IMR-90 (cell line): Measurements from ENCODE around the gene XPO6. TPM values are rescaled to one million over a fixed set of nuclear protein-coding genes. Genes with fewer than 3 reads are reported as not detected.
A peak's percentile ranks its signal among the peaks of the same experiment; 100 is the strongest.

ENCODE experiments used
- ATAC-seq: fragments of 200-7000 bp; cut with Tn5 transposase; 2 replicates; pipeline ENCODE4 v1.9.1; 2020; ENCODE audit warnings: low read depth, mild to moderate bottlenecking, moderate library complexity
- BruUV-seq: library from RNA; stranded (reverse); fragments of 400-500 nt; replicated peaks from 2 replicates; lab custom pipeline; 2021; lab: Mats Ljungman, UMichigan
- CTCF ChIA-PET: fragments of 300-600 bp; formaldehyde crosslinking; extraction: SDS; loops from one replicate; lab custom pipeline; 2021; ENCODE audit warnings: antibody characterized with exemption; lab: Yijun Ruan, JAX
- POLR2A ChIA-PET: fragments of 300-600 bp; sonication (Branson Sonifier 250); formaldehyde crosslinking; loops from one replicate; lab custom pipeline; 2022; ENCODE audit warnings: antibody characterized with exemption; ENCODE audit not compliant: unreplicated experiment; lab: Charles Lee
- DNase-seq: peaks from one replicate; pipeline ENCODE4 v3.0.0; 2013
- H2AFZ ChIP-seq: replicated peaks from 2 replicates; pipeline ENCODE3; 2013; ENCODE audit warnings: low read length, mild to moderate bottlenecking; ENCODE audit not compliant: poor library complexity
- H2AK5ac ChIP-seq: 2 replicates; pipeline ENCODE4 v1.6.1; 2013; ENCODE audit warnings: low read depth, low read length, inconsistent platforms
- H2AK9ac ChIP-seq: replicated peaks from 2 replicates; pipeline ENCODE3; 2013; ENCODE audit warnings: mild to moderate bottlenecking, low read depth, low read length, moderate library complexity; ENCODE audit not compliant: poor library complexity
- H2BK120ac ChIP-seq: 2 replicates; pipeline ENCODE4 v1.6.1; 2013; ENCODE audit warnings: low read depth, low read length, inconsistent platforms
- H2BK15ac ChIP-seq: 3 replicates; pipeline ENCODE4 v1.6.1; 2013; ENCODE audit warnings: low read depth, low read length, inconsistent platforms
- H2BK20ac ChIP-seq: 2 replicates; pipeline ENCODE4 v1.6.1; 2013; ENCODE audit warnings: low read depth, mild to moderate bottlenecking, inconsistent platforms, low read length, moderate library complexity
- H2BK5ac ChIP-seq: 2 replicates; pipeline ENCODE4 v1.6.1; 2013; ENCODE audit warnings: mild to moderate bottlenecking, low read depth, low read length, inconsistent platforms; ENCODE audit not compliant: poor library complexity, severe bottlenecking
- H3K14ac ChIP-seq: replicated peaks from 2 replicates; pipeline ENCODE4 v1.6.1; 2013; ENCODE audit warnings: low read depth, low read length, inconsistent platforms
- H3K18ac ChIP-seq: 2 replicates; pipeline ENCODE4 v1.6.1; 2013; ENCODE audit warnings: low read depth, low read length, control low read depth
- H3K23ac ChIP-seq: 2 replicates; pipeline ENCODE4 v1.6.1; 2013; ENCODE audit warnings: low read depth, low read length, inconsistent platforms
- H3K27ac ChIP-seq: 2 replicates; pipeline ENCODE4 v1.5.1; 2013; ENCODE audit warnings: mild to moderate bottlenecking, control low read depth, low read length; ENCODE audit not compliant: insufficient read depth
- H3K27me3 ChIP-seq: 2 replicates; pipeline ENCODE4 v1.6.1; 2013; ENCODE audit warnings: low read length; ENCODE audit not compliant: control insufficient read depth, insufficient read depth
- H3K36me3 ChIP-seq: 2 replicates; pipeline ENCODE4 v1.6.1; 2013; ENCODE audit warnings: low read length, mixed read lengths; ENCODE audit not compliant: control insufficient read depth, insufficient read depth
- H3K4ac ChIP-seq: 2 replicates; pipeline ENCODE4 v1.6.1; 2013; ENCODE audit warnings: low read depth, low read length, inconsistent platforms
- H3K4me1 ChIP-seq: 2 replicates; pipeline ENCODE4 v1.6.1; 2013; ENCODE audit warnings: low read length, mixed read lengths; ENCODE audit not compliant: control insufficient read depth, insufficient read depth
- H3K4me2 ChIP-seq: 2 replicates; pipeline ENCODE4 v1.6.1; 2013; ENCODE audit warnings: low read depth, mild to moderate bottlenecking, control low read depth, low read length, moderate library complexity
- H3K4me3 ChIP-seq: 2 replicates; pipeline ENCODE4 v1.5.1; 2013; ENCODE audit warnings: low read depth, mild to moderate bottlenecking, control low read depth, low read length, moderate library complexity; ENCODE audit not compliant: insufficient read depth
- H3K56ac ChIP-seq: 2 replicates; pipeline ENCODE4 v1.6.1; 2013; ENCODE audit warnings: low read length, inconsistent platforms; ENCODE audit not compliant: insufficient read depth; ENCODE audit errors: extremely low read depth
- H3K79me1 ChIP-seq, 2 experiments: 2 replicates each; pipeline ENCODE4 v1.6.1; 2013; ENCODE audit warnings: low read length in 2 of 2, inconsistent platforms in 1 of 2, low read depth in 1 of 2
- H3K9ac ChIP-seq: 2 replicates; pipeline ENCODE4 v1.6.1; 2013; ENCODE audit warnings: low read depth, low read length, control low read depth
- H3K9me1 ChIP-seq: 2 replicates; pipeline ENCODE4 v1.6.1; 2013; ENCODE audit warnings: low read length, inconsistent platforms; ENCODE audit not compliant: insufficient read depth
- H3K9me3 ChIP-seq: 2 replicates; pipeline ENCODE4 v1.6.1; 2013; ENCODE audit warnings: low read length; ENCODE audit not compliant: control insufficient read depth, insufficient read depth
- H4K20me1 ChIP-seq: 2 replicates; pipeline ENCODE4 v1.6.1; 2013; ENCODE audit warnings: low read length, inconsistent platforms; ENCODE audit not compliant: insufficient read depth
- H4K5ac ChIP-seq: 2 replicates; pipeline ENCODE4 v1.6.1; 2013; ENCODE audit warnings: mild to moderate bottlenecking, low read depth, low read length, control low read depth
- H4K8ac ChIP-seq, 2 experiments: 2 replicates each; pipeline ENCODE4 v1.6.1; 2013; ENCODE audit warnings: low read depth in 2 of 2, low read length in 2 of 2, control low read depth in 1 of 2, inconsistent platforms in 1 of 2
- H4K91ac ChIP-seq: 2 replicates; pipeline ENCODE4 v1.6.1; 2013; ENCODE audit warnings: low read depth, low read length, inconsistent platforms; ENCODE audit not compliant: insufficient read depth
- BHLHE40 ChIP-seq: fragments of 150-350 bp; IDR thresholded peaks from 2 replicates; pipeline ENCODE4 v1.6.1; 2016; ENCODE audit warnings: mild to moderate bottlenecking, low read depth, low read length
- CEBPB ChIP-seq: IDR thresholded peaks from 2 replicates; pipeline ENCODE4 v1.6.1; 2012; ENCODE audit warnings: low read depth, low read length, improper control_type of control experiment
- FOS ChIP-seq: fragments of 150-350 bp; IDR thresholded peaks from 2 replicates; pipeline ENCODE4 v1.6.1; 2016; ENCODE audit warnings: low read depth, low read length
- MAFK ChIP-seq: IDR thresholded peaks from 2 replicates; pipeline ENCODE4 v1.6.1; 2012; ENCODE audit warnings: low read depth, low read length, improper control_type of control experiment
- MAZ ChIP-seq: IDR thresholded peaks from 2 replicates; pipeline ENCODE4 v1.6.1; 2012; ENCODE audit warnings: low read depth, mild to moderate bottlenecking, low read length, improper control_type of control experiment, moderate library complexity, borderline replicate concordance
- MXI1 ChIP-seq: IDR thresholded peaks from 2 replicates; pipeline ENCODE4 v1.6.1; 2012; ENCODE audit warnings: low read depth, mild to moderate bottlenecking, low read length, moderate library complexity, borderline replicate concordance
- NFE2L2 ChIP-seq: fragments of 150-350 bp; IDR thresholded peaks from 2 replicates; pipeline ENCODE4 v1.6.1; 2016; ENCODE audit warnings: low read depth, mild to moderate bottlenecking, low read length
- POLR2A ChIP-seq: IDR thresholded peaks from 2 replicates; pipeline ENCODE4 v1.6.1; 2012; ENCODE audit warnings: mild to moderate bottlenecking, low read depth, low read length
- RAD21 ChIP-seq: IDR thresholded peaks from 2 replicates; pipeline ENCODE4 v1.6.1; 2012; ENCODE audit warnings: low read length, improper control_type of control experiment
- RCOR1 ChIP-seq: IDR thresholded peaks from 2 replicates; pipeline ENCODE4 v1.6.1; 2012; ENCODE audit warnings: mild to moderate bottlenecking, low read length, improper control_type of control experiment; ENCODE audit not compliant: insufficient replicate concordance
- RFX5 ChIP-seq: IDR thresholded peaks from 2 replicates; pipeline ENCODE4 v1.8.0; 2012; ENCODE audit warnings: low read depth, mild to moderate bottlenecking, low read length, moderate library complexity
- SMC3 ChIP-seq: fragments of 150-350 bp; IDR thresholded peaks from 2 replicates; pipeline ENCODE4 v1.6.1; 2016; ENCODE audit warnings: low read depth, mild to moderate bottlenecking, antibody characterized with exemption, low read length, moderate library complexity
- USF2 ChIP-seq: fragments of 150-350 bp; IDR thresholded peaks from 2 replicates; pipeline ENCODE4 v1.6.1; 2017; ENCODE audit warnings: mild to moderate bottlenecking, antibody characterized with exemption, low read length, low read depth
- WGBS, 2 experiments: methylation state at CpG; one replicate each; pipeline versions ENCODE4 v1.1.5 to v1.1.7; 2013; ENCODE audit warnings: missing lambda C conversion rate in 2 of 2; ENCODE audit not compliant: insufficient read length in 1 of 2; ENCODE audit errors: extremely low coverage in 2 of 2; 5-methylcytosine and 5-hydroxymethylcytosine counted together
- dilution Hi-C: fragments of 300-500 bp; cut with HindIII; formaldehyde crosslinking; loops from one replicate; pipeline ENCODE4 v1.14.3; 2018; ENCODE audit warnings: low sequenced_read_pairs; ENCODE audit not compliant: unreplicated experiment
- in situ Hi-C: fragments of 300-500 bp; cut with MboI; formaldehyde crosslinking; loops from 3 replicates; pipeline ENCODE4 v1.14.3; 2019; ENCODE audit warnings: low sequenced_read_pairs, inconsistent platforms, mixed read lengths
- intact Hi-C: fragments of 100-400 bp; cut with micrococcal nuclease; formaldehyde crosslinking; loops from 2 replicates; pipeline ENCODE4 v1.10.0; 2022
- polyA plus RNA-seq, 3 experiments: library from polyadenylated mRNA; depleted of rRNA; stranded (reverse); fragments of >200 nt; gene quantifications; 2 replicates each; pipeline ENCODE4 v1.2.3, GENCODE V29; 2012; ENCODE audit warnings: low replicate concordance in 1 of 3
- total RNA-seq: library from RNA; depleted of rRNA; stranded (reverse); fragments of >200 nt; gene quantifications from 2 replicates; pipeline ENCODE4 v1.2.3, GENCODE V29; 2012
- TF ChIP-seq, protein P1 (sequence below): conservative IDR thresholded peaks from 2 replicates; pipeline ENCODE4 v1.5.1; 2012; ENCODE audit warnings: mild to moderate bottlenecking, low read depth, low read length, improper control_type of control experiment
- TF ChIP-seq, protein P2 (sequence below): fragments of 150-350 bp; IDR thresholded peaks from 2 replicates; pipeline ENCODE4 v1.6.1; 2016; ENCODE audit warnings: low read depth, mild to moderate bottlenecking, low read length, moderate library complexity, borderline replicate concordance

Gene XPO6
- total and polyA plus RNA-seq, 2 of the 4 experiments (the other 2 are of a cell fraction): 108 to 184 TPM

GRCh38 chr16:28183930-28184329, 27.8 kb downstream of the XPO6 start:
- H4K8ac ChIP-seq: peak overlapping the region in 1 of 2 experiments; percentile 31; a peak in 1 of 4 replicates
- TF ChIP-seq NFE2L2 (no peak), POLR2A (no peak), RFX5 (no peak), MAFK (no peak), FOS (no peak), SMC3 (no peak), USF2 (no peak), RAD21 (no peak), MAZ (no peak), RCOR1 (no peak), CEBPB (no peak), MXI1 (no peak), BHLHE40 (no peak)
- TF ChIP-seq, protein P1, sequence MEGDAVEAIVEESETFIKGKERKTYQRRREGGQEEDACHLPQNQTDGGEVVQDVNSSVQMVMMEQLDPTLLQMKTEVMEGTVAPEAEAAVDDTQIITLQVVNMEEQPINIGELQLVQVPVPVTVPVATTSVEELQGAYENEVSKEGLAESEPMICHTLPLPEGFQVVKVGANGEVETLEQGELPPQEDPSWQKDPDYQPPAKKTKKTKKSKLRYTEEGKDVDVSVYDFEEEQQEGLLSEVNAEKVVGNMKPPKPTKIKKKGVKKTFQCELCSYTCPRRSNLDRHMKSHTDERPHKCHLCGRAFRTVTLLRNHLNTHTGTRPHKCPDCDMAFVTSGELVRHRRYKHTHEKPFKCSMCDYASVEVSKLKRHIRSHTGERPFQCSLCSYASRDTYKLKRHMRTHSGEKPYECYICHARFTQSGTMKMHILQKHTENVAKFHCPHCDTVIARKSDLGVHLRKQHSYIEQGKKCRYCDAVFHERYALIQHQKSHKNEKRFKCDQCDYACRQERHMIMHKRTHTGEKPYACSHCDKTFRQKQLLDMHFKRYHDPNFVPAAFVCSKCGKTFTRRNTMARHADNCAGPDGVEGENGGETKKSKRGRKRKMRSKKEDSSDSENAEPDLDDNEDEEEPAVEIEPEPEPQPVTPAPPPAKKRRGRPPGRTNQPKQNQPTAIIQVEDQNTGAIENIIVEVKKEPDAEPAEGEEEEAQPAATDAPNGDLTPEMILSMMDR: no peak
- TF ChIP-seq, protein P2, sequence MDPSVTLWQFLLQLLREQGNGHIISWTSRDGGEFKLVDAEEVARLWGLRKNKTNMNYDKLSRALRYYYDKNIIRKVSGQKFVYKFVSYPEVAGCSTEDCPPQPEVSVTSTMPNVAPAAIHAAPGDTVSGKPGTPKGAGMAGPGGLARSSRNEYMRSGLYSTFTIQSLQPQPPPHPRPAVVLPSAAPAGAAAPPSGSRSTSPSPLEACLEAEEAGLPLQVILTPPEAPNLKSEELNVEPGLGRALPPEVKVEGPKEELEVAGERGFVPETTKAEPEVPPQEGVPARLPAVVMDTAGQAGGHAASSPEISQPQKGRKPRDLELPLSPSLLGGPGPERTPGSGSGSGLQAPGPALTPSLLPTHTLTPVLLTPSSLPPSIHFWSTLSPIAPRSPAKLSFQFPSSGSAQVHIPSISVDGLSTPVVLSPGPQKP: no peak
- H2AFZ ChIP-seq: no peak overlapping the region
- peak overlapping the region; percentile 48; the same call in 1 of the 2 replicates for H4K91ac ChIP-seq
- H2BK20ac ChIP-seq: no peak overlapping the region
- intact Hi-C loops: no loop called here
- H3K4me1 ChIP-seq: peaks cover 46% of the 10 kb centered on the region
- ChIA-PET CTCF (no interaction called here), POLR2A (interaction anchor here (0.6 kb wide), 3 partner anchors 10 to 728 kb away, joined by 4 to 10 read pairs (median 4); no protein-coding TSS in a partner anchor)
- H3K56ac ChIP-seq: no peak overlapping the region
- H3K9me1 ChIP-seq: peaks cover 31% of the 10 kb centered on the region
- H2BK5ac ChIP-seq: peak overlapping the region; percentile 3
- H3K27ac ChIP-seq: peak overlapping the region; percentile 71; the same call in 1 of the 2 replicates
- H2AK5ac ChIP-seq: no peak overlapping the region; the same call in 1 of the 2 replicates
- H3K79me1 ChIP-seq: peaks cover 20 to 82% of the 10 kb centered on the region in 2 experiments
- ATAC-seq (no peak), DNase-seq (no peak)
- H4K5ac ChIP-seq: peak overlapping the region; percentile 83
- H3K18ac ChIP-seq: peak overlapping the region; percentile 91
- H3K36me3 ChIP-seq: peaks cover 2% of the 10 kb centered on the region; the same call in 1 of the 2 replicates
- peak overlapping the region; percentile 52 for H3K4ac ChIP-seq
- no peak overlapping the region for H3K9ac ChIP-seq
- H3K4me3 ChIP-seq: no peak overlapping the region
- 86% methylated on average over 2 of the region's 4 CpGs; no CpG with 5 or more reads in 1 of the 2 experiments for WGBS, 2 experiments
- H3K23ac ChIP-seq: peak overlapping the region; percentile 21; the same call in 1 of the 2 replicates
- dilution Hi-C loops: no loop called here
- H4K20me1 ChIP-seq: peaks cover 42% of the 10 kb centered on the region
- H3K4me2 ChIP-seq: no peak overlapping the region; the same call in 1 of the 2 replicates
- no peaks in the 10 kb centered on the region for H3K27me3 ChIP-seq
- BruUV-seq: no TSS peak
- H3K14ac ChIP-seq: peak overlapping the region; percentile 57
- in situ Hi-C loops: no loop called here
- no peak overlapping the region for H2BK15ac ChIP-seq
- no peak overlapping the region for H2BK120ac ChIP-seq
- no peaks in the 10 kb centered on the region for H3K9me3 ChIP-seq
- H2AK9ac ChIP-seq: no peak overlapping the region
